ENCODE results near the gene SLC17A2.

DNA sequence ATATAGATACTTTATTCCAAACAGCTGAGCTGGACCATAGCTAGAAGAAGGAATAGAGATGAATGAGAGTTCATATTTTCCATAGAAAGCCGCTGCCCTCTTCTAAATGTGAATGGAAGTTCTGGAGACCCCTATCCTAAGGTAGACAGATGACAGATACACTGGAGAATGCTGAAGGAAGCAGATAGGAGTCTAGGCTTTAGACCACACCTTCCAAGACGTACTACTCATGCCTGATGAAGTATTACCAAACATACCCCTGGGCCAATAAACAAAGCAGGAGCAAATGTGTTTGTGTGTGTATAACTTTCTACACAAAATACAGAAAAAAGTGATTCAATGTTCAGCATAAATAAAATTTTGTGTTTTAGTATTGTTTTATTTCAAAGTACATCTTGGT is 9.1 kb upstream of the SLC17A2 start:
- TF ChIP-seq, protein P1, sequence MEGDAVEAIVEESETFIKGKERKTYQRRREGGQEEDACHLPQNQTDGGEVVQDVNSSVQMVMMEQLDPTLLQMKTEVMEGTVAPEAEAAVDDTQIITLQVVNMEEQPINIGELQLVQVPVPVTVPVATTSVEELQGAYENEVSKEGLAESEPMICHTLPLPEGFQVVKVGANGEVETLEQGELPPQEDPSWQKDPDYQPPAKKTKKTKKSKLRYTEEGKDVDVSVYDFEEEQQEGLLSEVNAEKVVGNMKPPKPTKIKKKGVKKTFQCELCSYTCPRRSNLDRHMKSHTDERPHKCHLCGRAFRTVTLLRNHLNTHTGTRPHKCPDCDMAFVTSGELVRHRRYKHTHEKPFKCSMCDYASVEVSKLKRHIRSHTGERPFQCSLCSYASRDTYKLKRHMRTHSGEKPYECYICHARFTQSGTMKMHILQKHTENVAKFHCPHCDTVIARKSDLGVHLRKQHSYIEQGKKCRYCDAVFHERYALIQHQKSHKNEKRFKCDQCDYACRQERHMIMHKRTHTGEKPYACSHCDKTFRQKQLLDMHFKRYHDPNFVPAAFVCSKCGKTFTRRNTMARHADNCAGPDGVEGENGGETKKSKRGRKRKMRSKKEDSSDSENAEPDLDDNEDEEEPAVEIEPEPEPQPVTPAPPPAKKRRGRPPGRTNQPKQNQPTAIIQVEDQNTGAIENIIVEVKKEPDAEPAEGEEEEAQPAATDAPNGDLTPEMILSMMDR (IDR thresholded peaks at IDR 0.05; ENCODE audit: low read depth, low read length, poor library complexity, severe bottlenecking): no peak
- TF ChIP-seq EZH2phosphoT487 (IDR thresholded peaks at IDR 0.05; ENCODE audit: borderline replicate concordance, low read length): no peak

Data from DOHH2 (cell line).